ENCODE measurements around the gene DDX1.
"Not testable (repeated sequence)": the region's sequence is repeated elsewhere in the genome, so short reads cannot be mapped to it uniquely, and the experiment has no call there.

DDX1 gene

GRCh38 chr2:15617778-15618448, 26.2 kb downstream of the DDX1 start:
- no peak for DNase-seq

GRCh38 chr2:15618449-15618855, 26.8 kb downstream of the DDX1 start:
- DNase-seq, result no peak

- DNase-seq, result no peak
Observed at GRCh38 chr2:15619076-15619475, 27.4 kb downstream of the DDX1 start.

DNA sequence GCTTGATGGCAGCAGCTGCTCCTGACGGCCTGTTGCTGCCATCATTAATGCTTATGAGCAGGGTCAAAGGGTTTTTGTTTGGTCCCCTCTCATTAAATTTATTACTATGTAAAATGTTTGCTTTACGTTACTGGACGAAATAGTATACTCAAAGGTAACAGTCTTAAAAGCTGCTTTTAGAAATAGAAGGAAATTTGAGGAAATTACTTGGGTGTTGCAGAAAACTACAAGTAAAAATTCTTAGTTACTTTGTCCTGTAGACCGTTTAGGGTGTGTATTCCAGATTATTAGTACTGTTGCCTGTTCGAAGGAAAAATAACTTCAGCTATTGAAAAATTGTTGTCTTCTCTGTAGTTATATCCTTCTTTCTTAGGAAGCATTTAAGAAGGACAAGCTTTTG, 27.8 kb downstream of the DDX1 start:
- DNase-seq, result no peak

- no peak for DNase-seq
Observed at GRCh38 chr2:15619938-15620337, 28.3 kb downstream of the DDX1 start.

DNA sequence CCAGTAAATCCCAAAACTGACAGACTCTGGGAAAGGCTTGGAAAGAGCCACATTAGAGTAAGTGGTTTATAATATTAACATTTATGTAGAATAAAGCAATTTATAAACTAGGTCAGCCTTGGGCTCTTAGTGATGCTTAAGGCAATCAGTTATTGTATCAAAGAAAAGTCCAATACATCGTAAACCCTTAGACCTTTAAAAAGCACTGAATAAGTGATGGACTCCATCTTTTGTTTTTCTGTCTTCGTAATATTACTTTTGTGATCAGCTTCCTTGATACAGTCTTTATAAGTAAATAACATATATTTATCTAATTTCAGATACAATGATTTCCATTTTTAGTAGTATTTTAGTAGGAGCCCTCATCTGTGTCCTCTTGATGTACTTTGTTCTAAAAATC, 28.7 kb downstream of the DDX1 start:
- DNase-seq, result no peak

DNA sequence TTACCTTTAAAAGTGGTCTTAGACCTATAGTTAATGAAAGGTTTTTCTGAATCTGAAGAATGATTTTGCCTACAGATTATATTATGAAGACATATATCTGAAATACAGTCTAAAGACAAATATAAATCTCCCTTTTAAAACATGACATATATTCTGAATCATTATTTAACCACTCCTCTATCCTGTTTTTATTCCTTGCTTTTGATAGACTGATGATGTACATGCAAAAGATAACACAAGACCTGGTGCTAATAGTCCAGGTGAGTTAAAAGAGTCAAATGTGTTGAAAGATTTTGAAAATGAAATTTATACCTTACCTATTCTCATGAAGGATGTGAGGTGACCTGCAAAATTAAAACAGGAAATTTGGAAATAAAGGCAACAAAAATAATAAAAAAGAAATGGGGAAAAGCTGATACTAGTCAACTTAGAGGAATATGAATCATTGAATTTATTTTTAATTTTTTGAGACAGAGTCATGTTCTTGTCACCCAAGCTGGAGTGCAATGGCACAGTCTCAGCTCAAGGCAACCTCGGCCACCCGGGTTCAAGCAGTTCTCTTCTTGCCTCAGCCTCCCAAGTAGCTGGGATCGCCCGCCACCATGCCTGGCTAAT, 29.3 kb downstream of the DDX1 start:
- DNase-seq, result no peak

DNA sequence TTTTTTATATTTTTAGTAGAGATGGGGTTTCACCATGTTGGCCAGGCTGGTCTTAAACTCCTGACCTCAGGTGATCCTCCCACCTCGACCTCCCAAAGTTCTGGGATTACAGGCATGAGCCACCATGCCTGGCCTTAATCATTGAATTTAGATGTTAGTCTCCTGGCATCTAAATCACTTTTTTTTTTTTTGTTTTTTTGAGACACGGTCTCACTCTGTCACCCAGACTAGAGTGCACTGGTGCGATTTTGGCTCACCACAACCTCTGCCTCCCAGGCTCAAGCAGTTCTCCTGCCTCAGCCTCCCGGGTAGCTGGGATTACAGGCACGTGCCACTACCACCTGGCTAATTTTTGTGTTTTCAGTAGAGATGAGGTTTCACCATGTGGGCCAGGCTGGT, 29.8 kb downstream of the DDX1 start:
- DNase-seq, result not testable (repeated sequence)

DNA sequence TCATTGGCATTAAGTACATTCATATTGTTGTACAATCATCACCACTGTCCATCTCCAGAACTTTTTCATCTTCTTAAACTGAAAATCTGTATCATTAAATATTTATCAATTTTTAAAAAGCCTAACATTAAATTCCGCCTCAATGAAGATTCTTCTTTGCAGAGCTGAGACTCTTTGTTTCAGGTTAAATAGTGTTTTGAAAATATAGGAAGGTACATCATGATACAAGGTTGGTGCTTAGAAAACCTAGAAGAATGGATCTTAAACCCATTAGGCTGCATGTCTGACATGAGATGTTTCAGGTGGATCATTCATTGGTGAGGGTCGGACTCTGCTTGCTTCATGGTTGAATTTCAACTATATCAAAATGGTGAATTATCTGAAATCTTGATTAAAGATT, 30.5 kb downstream of the DDX1 start:
- no peak for DNase-seq

- DNase-seq, result no peak
Observed at GRCh38 chr2:15622614-15623480, 31.2 kb downstream of the DDX1 start.

GRCh38 chr2:15623481-15623796, 31.8 kb downstream of the DDX1 start:
- no peak for DNase-seq

DNA sequence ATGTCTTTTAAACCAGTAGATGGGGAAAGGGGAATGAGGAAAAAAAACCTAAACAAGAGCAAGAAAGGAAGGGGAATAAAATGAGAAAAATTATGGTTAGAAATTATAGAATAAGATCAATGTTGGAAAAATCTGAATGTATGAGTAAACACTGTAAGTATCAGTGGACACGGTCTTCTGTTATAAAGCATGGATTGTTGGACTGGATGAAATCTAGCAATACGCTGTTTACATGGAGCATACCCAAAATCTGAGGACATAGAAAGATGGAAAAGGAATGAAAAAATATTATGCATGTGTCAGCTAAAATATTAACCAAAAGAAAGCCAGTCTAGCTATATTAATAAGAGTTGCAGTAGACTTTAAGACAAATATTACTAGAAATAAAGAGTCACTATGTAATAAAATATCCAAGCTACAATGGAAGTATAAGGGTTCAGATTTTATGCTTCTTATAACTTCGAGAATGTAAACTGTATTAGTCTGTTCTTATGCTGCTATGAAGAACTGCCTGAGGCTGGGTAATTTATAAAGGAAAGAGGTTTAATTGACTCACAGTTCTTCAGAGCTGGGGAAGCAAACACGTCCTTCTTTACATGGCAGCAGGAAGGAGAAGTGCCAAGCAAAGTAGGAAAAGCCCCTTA, 32.4 kb downstream of the DDX1 start:
- DNase-seq, result no peak

DNA sequence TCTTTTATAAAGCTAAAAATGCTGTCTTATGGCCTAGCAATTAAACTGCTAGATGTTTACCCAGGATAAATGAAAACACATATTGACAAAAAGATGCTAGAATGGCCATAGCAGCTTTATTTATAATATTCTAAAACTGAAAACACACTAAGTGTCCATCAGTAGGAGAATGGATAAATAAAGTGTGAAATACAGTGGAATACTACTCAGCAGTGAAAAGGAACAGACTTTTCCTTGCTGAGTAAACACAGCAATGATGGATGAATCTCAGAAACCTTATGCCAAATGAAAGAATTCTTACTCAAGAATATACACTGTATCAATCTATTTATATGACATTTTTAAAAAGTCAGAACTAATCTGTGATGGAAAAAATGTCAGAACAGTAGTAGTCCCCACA, 33.2 kb downstream of the DDX1 start:
- no peak for DNase-seq

DNA sequence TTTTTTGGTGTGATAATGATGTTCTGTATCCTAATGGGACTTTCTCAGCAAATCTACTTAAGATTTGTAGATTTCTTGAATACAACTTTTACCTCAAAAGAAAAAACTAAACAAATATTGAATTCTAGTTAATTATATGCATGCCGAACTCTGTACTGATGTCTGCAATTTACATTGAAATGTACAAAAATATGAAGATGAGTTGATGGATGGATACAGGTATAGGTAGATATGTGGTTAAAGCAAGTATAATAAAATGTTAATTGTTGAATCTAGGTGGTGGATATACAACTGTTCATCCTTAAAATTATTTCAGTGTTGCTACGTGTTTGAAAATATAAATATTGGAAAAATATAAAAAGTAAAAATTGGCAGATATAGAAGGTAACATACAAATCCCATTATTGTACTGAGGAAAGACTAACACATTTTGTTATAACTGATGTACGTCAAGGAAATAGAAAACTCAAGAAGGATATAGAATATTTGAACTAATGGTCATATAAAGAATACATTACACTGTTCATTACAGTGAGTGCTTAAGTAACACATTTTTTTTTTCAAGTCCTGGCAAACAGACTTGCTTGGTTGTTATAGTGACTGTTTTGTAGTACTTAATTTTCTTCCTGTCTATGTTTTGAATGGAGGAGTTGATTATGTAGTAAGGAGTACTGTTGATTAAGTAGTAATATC, 33.8 kb downstream of the DDX1 start:
- DNase-seq, result no peak

GRCh38 chr2:15626126-15626525, 34.5 kb downstream of the DDX1 start:
- no peak for DNase-seq

GRCh38 chr2:15626967-15627366, 35.3 kb downstream of the DDX1 start:
- no peak for DNase-seq

DNA sequence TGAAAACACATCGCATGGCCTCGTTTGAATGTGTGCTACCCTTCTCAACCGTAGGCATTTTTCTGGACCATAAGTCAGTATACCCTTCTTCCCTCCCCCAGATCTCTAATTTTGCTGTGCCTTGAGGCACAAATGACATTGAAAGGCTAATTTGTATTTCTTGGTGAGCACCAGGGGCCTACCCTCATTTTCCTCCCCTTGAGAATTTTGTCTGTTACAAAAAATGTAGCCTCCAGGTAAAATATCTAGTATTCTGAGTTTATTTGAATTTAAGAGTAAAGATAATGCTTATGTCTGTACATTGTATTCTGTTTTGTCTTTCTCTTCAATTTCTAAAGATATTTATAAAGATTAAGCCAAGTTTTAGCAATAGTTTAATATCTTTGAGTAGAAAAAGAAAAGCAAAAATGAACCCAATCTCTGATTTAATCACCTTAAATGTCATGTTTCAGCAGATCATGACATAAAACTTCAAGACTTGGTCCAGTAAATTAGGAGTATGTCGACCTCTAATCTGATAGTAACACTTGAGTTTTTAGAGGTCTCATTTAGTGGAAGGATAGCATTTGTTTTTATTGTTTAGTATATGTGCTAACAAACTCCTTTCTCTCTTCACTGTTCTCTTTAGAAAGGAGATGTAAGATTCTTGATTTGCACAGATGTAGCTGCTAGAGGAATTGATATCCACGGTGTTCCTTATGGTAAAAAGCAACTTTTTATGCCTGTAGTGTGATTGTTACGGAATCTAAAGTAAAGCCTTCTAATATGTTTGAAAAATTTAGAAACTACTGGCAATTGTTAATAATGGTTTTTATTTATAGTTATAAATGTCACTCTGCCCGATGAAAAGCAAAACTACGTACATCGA, 36.4 kb downstream of the DDX1 start:
- no peak for DNase-seq

GRCh38 chr2:15628899-15629855, 37.5 kb downstream of the DDX1 start:
- no peak for DNase-seq

DNA sequence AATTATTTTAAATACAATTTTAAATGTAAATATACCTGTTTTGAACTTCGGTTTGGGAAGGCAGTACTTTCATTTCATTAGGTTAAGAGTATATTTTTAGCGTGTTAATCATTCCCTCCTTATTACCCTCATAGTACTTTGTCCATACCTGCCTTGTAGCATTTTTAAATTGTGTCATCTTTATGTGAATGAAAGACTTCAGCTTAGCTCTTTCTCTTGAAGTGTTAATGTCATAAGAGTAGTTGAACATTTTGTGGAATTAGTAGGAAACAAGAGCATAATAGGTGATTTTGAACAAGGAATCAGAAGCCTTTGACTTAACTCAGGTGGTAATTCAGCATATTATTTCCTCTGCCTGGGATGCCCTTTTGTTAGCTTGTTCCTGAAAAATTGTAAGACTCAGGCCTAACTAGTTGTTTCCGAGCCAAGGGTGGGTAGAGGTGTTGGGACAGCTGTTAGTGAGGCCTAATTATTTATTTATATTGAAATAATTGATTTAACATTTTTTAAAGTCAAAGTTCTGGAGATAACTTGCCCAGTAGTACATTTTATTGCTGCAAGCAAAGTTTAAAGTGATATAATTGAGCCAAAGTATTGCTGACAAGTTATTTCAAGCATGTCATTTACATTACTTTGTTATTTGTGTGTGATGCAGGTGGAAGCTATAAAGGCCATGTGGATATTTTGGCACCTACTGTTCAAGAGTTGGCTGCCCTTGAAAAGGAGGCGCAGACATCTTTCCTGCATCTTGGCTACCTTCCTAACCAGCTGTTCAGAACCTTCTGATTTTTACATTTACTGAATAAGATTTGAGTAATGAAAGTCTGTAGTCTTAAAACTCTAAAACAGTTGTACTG, 38.7 kb downstream of the DDX1 start:
- DNase-seq, result no peak

All from stimulated activated CD4-positive, alpha-beta T cell treated with anti-CD3 and anti-CD28 coated beads, Interleukin-4, amount 100 ng/mL, for 1 hour (primary cell).